Fibroblast of peridontal ligament (primary cell): ENCODE data around the gene CAMKK1.

ENCODE experiments used
- DNase-seq: peaks from one replicate; pipeline ENCODE4 v3.0.0-alpha.2; 2010; ENCODE audit errors: extremely low read depth

CAMKK1 gene

GRCh38 chr17:3893003-3893719 lies at the start of gene CAMKK1:
TSS of gene CAMKK1 (minus strand) at chr17:3893053. CDS start at chr17:3885687, 7,366 bp downstream.
- DNase-seq: peak; percentile 52

- no peak for DNase-seq
These were observed 48.3 kb upstream of the CAMKK1 start for GRCh38 chr17:3940965-3941698.

GRCh38 chr17:3937359-3937758 lies 44.5 kb upstream of the CAMKK1 start:
- DNase-seq: no peak

- peak; percentile 28 for DNase-seq
These were observed 43.0 kb upstream of the CAMKK1 start for GRCh38 chr17:3935825-3936355.

GRCh38 chr17:3935140-3935542 lies 42.3 kb upstream of the CAMKK1 start:
- peak; percentile 43 for DNase-seq

- DNase-seq: no peak
These were observed 36.9 kb upstream of the CAMKK1 start for GRCh38 chr17:3929764-3930163.

GRCh38 chr17:3929181-3929580 lies 36.3 kb upstream of the CAMKK1 start:
- DNase-seq: no peak

GRCh38 chr17:3928406-3928805 lies 35.6 kb upstream of the CAMKK1 start:
- DNase-seq: no peak

- DNase-seq: no peak
These were observed 34.9 kb upstream of the CAMKK1 start for GRCh38 chr17:3927628-3928340.

GRCh38 chr17:3926860-3927627 lies 34.2 kb upstream of the CAMKK1 start:
- DNase-seq: no peak

GRCh38 chr17:3925684-3926485 lies 33.0 kb upstream of the CAMKK1 start:
- no peak for DNase-seq

GRCh38 chr17:3924512-3925350 lies 31.9 kb upstream of the CAMKK1 start:
- no peak for DNase-seq

GRCh38 chr17:3923466-3924190 lies 30.8 kb upstream of the CAMKK1 start:
- DNase-seq: no peak

GRCh38 chr17:3922765-3923164 lies 29.9 kb upstream of the CAMKK1 start:
- DNase-seq: no peak

GRCh38 chr17:3921502-3922319 lies 28.9 kb upstream of the CAMKK1 start:
- DNase-seq: no peak

GRCh38 chr17:3921006-3921405 lies 28.2 kb upstream of the CAMKK1 start:
- DNase-seq: no peak

- DNase-seq: no peak
These were observed 26.3 kb upstream of the CAMKK1 start for GRCh38 chr17:3919123-3919624.
